Kidney (tissue), 22 donors: ENCODE results near the gene DDX55. TPM values are rescaled to one million over a fixed set of nuclear protein-coding genes. Genes with fewer than 3 reads are reported as not detected.
"Not testable (repeated sequence)": the region's sequence is repeated elsewhere in the genome, so short reads cannot be mapped to it uniquely, and the experiment has no call there.

Experiments used
- DNase-seq, 5 donors: peaks; one replicate each; pipeline ENCODE4 v3.0.0-alpha.2; 2013 to 2020
- FAIRE-seq: peaks from 2 replicates; lab custom pipeline; 2012; peaks lifted over from hg19 to GRCh38; lab: Jason Lieb, UNC
- H3K27ac ChIP-seq, 2 donors: one replicate each; pipeline ENCODE4 v1.7.0; 2013; ENCODE audit warnings: low read depth in 2 of 2, low read length in 2 of 2, inconsistent platforms in 1 of 2
- H3K27me3 ChIP-seq: one replicate; pipeline ENCODE4 v1.7.1; 2013; ENCODE audit warnings: low read length, inconsistent platforms; ENCODE audit not compliant: control insufficient read depth, insufficient read depth
- H3K36me3 ChIP-seq, 3 donors: one replicate each; pipeline versions ENCODE4 v1.7.0 to v1.7.1; 2013; ENCODE audit warnings: low read length in 3 of 3, control low read depth in 1 of 3, inconsistent platforms in 1 of 3; ENCODE audit not compliant: insufficient read depth in 3 of 3, control insufficient read depth in 2 of 3
- H3K4me1 ChIP-seq, 3 donors: one replicate each; pipeline versions ENCODE4 v1.7.0 to v1.7.1; 2013; ENCODE audit warnings: low read length in 3 of 3, inconsistent platforms in 1 of 3, low read depth in 1 of 3; ENCODE audit not compliant: control insufficient read depth in 2 of 3, insufficient read depth in 2 of 3
- H3K4me3 ChIP-seq, 3 donors: one replicate each; pipeline versions ENCODE4 v1.7.0 to v1.8.1; 2013; ENCODE audit warnings: low read length in 3 of 3, control low read depth in 1 of 3, inconsistent platforms in 1 of 3
- H3K9ac ChIP-seq, 3 donors: one replicate each; pipeline versions ENCODE4 v1.7.0 to v1.7.1; 2013; ENCODE audit warnings: low read length in 3 of 3, control low read depth in 1 of 3, inconsistent platforms in 1 of 3
- H3K9me3 ChIP-seq, 3 donors: one replicate each; pipeline versions ENCODE4 v1.7.0 to v1.7.1; 2013; ENCODE audit warnings: low read length in 3 of 3, control low read depth in 1 of 3, inconsistent platforms in 1 of 3; ENCODE audit not compliant: control insufficient read depth in 2 of 3, insufficient read depth in 1 of 3
- intact Hi-C: fragments of 100-400 bp; cut with DNase I; formaldehyde crosslinking; loops from one replicate; pipeline ENCODE4 v1.11.1; 2022
- long read RNA-seq, 10 donors: library from polyadenylated mRNA in 1 of 10; unstranded in 1 of 10; transcript quantifications; one replicate each; pipeline ENCODE4 v2.0.0 and lab custom pipeline, GENCODE V29; 2021 to 2026
- polyA plus RNA-seq: library from polyadenylated mRNA; stranded (reverse); fragments of 350-450 nt; fragmentation: Illumina TruSeq; extraction: RNeasy Lipid Tissue Mini Kit (QIAGEN cat#74804); gene quantifications from one replicate; pipeline ENCODE4 v1.2.3, GENCODE V29; 2014; ENCODE audit warnings: low read depth, low replicate concordance; ENCODE audit not compliant: insufficient read depth
- total RNA-seq: library from RNA; stranded (reverse); fragmentation: NEBNext Ultra II Directional; extraction: Animal tissue kit (Norgen Biotek cat#: 25700); gene quantifications from one replicate; pipeline ENCODE4 v1.2.1, GENCODE V29; 2021
- TF ChIP-seq, protein P1 (sequence below): IDR thresholded peaks from 3 replicates; pipeline ENCODE4 v1.5.1; 2012; ENCODE audit warnings: mild to moderate bottlenecking, moderate library complexity, borderline replicate concordance; ENCODE audit not compliant: insufficient read depth; ENCODE audit errors: extremely low read depth
- donor health status: control.
- donor health status: control.
- donor health status: control.
- donor health status: control.
- donor health status: control.
- donor health status: DM: yes; HTN: yes; CAD: no.
- donor health status: Normal renal cell carcinoma (clear cell type).

DDX55 gene, protein sequence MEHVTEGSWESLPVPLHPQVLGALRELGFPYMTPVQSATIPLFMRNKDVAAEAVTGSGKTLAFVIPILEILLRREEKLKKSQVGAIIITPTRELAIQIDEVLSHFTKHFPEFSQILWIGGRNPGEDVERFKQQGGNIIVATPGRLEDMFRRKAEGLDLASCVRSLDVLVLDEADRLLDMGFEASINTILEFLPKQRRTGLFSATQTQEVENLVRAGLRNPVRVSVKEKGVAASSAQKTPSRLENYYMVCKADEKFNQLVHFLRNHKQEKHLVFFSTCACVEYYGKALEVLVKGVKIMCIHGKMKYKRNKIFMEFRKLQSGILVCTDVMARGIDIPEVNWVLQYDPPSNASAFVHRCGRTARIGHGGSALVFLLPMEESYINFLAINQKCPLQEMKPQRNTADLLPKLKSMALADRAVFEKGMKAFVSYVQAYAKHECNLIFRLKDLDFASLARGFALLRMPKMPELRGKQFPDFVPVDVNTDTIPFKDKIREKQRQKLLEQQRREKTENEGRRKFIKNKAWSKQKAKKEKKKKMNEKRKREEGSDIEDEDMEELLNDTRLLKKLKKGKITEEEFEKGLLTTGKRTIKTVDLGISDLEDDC
- total RNA-seq (20.3 TPM), polyA plus RNA-seq (9.2 TPM)
- long read RNA-seq, donor 1, partial matches to known transcripts = 13 of 28 reads
- long read RNA-seq, donor 1, other reads (novel, unspliced or antisense) = 15 of 28 reads
- long read RNA-seq, donor 2, partial matches to known transcripts = 8 of 9 reads
- long read RNA-seq, donor 2, other reads (novel, unspliced or antisense) = 0 of 9 reads
- long read RNA-seq, donor 3, partial matches to known transcripts = 39 of 58 reads
- long read RNA-seq, donor 3, other reads (novel, unspliced or antisense) = 17 of 58 reads
- long read RNA-seq, donor 4, partial matches to known transcripts = 0 of 2 reads
- long read RNA-seq, donor 4, other reads (novel, unspliced or antisense) = 0 of 2 reads
- long read RNA-seq, donor 5 = 0 reads
- long read RNA-seq, donor 6 = 0 reads
- long read RNA-seq, donor 7, partial matches to known transcripts = 6 of 12 reads
- long read RNA-seq, donor 7, other reads (novel, unspliced or antisense) = 6 of 12 reads
- long read RNA-seq, donor 8, partial matches to known transcripts = 14 of 14 reads
- long read RNA-seq, donor 8, other reads (novel, unspliced or antisense) = 0 of 14 reads
- long read RNA-seq, donor 9 = 0 reads
- long read RNA-seq, donor 10, partial matches to known transcripts = 52 of 80 reads
- long read RNA-seq, donor 10, other reads (novel, unspliced or antisense) = 24 of 80 reads

DNA sequence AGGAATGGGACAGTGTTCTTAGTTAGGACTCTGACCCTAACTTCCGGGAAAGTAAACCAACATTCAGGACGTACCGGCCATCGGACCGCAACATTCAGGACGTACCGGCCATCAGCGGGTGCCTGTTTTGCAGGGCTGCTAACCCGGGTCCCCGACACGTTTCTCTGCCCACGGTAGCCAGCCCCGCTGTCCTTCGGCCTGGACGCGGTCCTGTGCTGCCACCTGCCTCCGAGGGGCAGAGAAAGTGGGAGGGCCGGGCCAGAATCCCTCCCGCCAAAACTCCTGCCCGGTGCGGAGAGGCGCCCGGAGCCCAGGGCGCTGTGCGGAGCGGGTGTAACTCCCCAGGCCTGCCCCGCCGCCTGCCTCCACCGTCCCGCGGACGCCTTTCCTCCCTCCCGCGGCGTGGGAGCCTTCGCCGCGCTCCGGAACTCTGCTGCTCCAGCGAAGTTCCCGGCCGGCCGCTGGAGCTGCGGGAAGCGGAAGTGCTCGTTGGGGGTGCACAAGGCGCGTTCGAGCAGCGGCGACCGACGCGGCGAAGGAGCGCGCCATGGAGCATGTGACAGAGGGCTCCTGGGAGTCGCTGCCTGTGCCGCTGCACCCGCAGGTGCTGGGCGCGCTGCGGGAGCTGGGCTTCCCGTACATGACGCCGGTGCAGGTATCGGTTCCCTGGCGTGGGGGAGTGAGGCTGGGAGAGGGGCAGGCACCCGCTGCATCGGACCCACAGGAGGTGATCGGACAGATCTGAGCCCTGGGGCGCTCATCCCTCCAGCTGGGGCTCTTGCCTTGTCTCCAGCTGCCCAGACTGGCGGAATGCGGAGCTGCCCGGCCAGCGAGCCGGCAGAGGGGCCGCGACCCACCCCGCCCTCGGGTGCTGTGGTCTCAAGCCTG, at the start of gene DDX55:
Gene DDX55 (plus strand): TSS at position 498 of the 888 bp plus-strand sequence. CDS start 50 bp downstream, at position 548.
- DNase-seq (peak; percentile 84 to 95 (median 92)), FAIRE-seq (no peak)
- H3K27me3 ChIP-seq = no peaks in the 10 kb centered on the region
- H3K36me3 ChIP-seq = peaks cover 0 to 27% (median 6%) of the 10 kb centered on the region in 3 donors
- intact Hi-C loops = no loop called here
- peaks cover 0 to 12% (median 5%) of the 10 kb centered on the region in 3 donors for H3K4me1 ChIP-seq
- peak within 1 kb of the TSS; percentile 87 to 94 (median 91) for H3K4me3 ChIP-seq
- peak within 1 kb of the TSS; percentile 48 to 76 for H3K27ac ChIP-seq
- peak within 1 kb of the TSS; percentile 83 to 97 (median 94) for H3K9ac ChIP-seq
- TF ChIP-seq, protein P1, sequence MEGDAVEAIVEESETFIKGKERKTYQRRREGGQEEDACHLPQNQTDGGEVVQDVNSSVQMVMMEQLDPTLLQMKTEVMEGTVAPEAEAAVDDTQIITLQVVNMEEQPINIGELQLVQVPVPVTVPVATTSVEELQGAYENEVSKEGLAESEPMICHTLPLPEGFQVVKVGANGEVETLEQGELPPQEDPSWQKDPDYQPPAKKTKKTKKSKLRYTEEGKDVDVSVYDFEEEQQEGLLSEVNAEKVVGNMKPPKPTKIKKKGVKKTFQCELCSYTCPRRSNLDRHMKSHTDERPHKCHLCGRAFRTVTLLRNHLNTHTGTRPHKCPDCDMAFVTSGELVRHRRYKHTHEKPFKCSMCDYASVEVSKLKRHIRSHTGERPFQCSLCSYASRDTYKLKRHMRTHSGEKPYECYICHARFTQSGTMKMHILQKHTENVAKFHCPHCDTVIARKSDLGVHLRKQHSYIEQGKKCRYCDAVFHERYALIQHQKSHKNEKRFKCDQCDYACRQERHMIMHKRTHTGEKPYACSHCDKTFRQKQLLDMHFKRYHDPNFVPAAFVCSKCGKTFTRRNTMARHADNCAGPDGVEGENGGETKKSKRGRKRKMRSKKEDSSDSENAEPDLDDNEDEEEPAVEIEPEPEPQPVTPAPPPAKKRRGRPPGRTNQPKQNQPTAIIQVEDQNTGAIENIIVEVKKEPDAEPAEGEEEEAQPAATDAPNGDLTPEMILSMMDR = peak; percentile 32
- H3K9me3 ChIP-seq = no peaks in the 10 kb centered on the region

DNA sequence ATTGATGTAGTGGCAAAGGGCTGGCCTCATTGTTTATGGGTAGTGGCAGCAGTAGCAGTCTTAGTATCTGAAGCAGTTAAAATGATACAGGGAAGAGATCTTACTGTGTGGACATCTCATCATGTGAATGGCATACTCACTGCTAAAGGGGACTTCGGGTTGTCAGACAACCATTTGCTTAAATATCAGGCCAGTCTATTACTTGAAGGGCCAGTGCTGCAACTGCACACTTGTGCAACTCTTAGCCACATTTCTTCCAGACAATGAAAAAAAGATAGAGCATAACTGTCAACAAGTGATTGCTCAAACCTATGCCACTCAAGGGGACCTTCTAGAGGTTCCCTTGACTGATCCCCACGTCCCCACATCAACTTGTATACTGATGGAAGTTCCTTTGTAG, 47.8 kb upstream of the DDX55 start:
- intact Hi-C loops, H3K36me3 ChIP-seq, H3K27ac ChIP-seq, FAIRE-seq, H3K4me1 ChIP-seq, H3K9me3 ChIP-seq, H3K4me3 ChIP-seq, DNase-seq, H3K9ac ChIP-seq, H3K27me3 ChIP-seq: not testable (repeated sequence)

DNA sequence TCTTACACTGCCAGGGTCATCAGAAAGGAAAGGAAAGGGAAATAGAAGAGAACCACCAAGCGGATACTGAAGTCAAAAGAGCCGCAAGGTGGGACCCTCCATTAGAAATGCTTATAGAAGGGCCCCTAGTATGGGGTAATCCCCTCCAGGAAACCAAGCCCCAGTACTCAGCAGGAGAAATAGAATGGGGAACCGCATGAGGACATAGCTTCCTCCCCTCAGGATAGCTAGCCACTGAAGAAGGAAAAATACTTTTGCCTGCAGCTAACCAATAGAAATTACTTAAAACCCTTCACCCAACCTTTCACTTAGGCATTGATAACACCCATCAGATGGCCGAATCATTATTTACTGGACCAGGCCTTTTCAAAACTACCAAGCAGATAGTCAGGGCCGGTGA, 47.1 kb upstream of the DDX55 start:
- H3K4me1 ChIP-seq, H3K4me3 ChIP-seq, H3K27me3 ChIP-seq, H3K9ac ChIP-seq, H3K9me3 ChIP-seq, H3K36me3 ChIP-seq, DNase-seq, intact Hi-C loops, FAIRE-seq, H3K27ac ChIP-seq: not testable (repeated sequence)

DNA sequence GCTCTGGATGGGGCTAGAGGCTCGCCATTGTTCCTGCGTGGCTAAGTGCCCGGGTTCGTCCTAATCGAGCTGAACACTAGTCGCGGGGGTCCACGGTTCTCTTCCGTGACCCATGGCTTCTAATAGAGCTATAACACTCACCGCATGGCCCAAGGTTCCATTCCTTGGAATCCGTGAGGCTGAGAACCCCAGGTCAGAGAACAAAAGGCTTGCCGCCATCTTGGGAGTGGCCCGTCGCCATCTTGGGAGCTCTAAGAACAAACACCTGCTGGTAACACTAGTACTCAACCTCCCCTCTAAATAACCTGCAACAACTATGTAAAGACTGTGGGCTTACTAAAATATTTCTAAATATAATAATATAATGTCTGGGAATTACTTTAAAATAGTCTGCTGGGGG, 43.4 kb upstream of the DDX55 start:
- H3K27me3 ChIP-seq, H3K27ac ChIP-seq, FAIRE-seq, H3K9me3 ChIP-seq, H3K4me1 ChIP-seq, H3K36me3 ChIP-seq, DNase-seq, H3K4me3 ChIP-seq, H3K9ac ChIP-seq, intact Hi-C loops: not testable (repeated sequence)
